HepG2 (cell line): ENCODE data around the gene GALK2. TPM values are rescaled to one million over a fixed set of nuclear protein-coding genes. Genes with fewer than 3 reads are reported as not detected.

ENCODE experiments used
- BATF2 ChIP-seq: sonication (generic); formaldehyde crosslinking; IDR thresholded peaks from 2 replicates; pipeline ENCODE4 v1.8.0; 2022; ENCODE audit warnings: mild to moderate bottlenecking, missing genetic modification reagents, moderate library complexity
- ELF1 ChIP-seq: sonication (generic); formaldehyde crosslinking; IDR thresholded peaks from 2 replicates; pipeline ENCODE4 v1.4.0; 2020; ENCODE audit warnings: missing genetic modification reagents
- GATAD2A ChIP-seq: IDR thresholded peaks from 2 replicates; pipeline ENCODE4 v1.6.1; 2016
- GFI1 ChIP-seq: sonication (generic); formaldehyde crosslinking; IDR thresholded peaks from 2 replicates; pipeline ENCODE4 v1.5.0; 2020; ENCODE audit warnings: missing genetic modification reagents, mild to moderate bottlenecking, borderline replicate concordance
- HMG20A ChIP-seq: IDR thresholded peaks from 2 replicates; pipeline ENCODE4 v1.6.1; 2016; ENCODE audit warnings: borderline replicate concordance
- IRF2 ChIP-seq: IDR thresholded peaks from 2 replicates; pipeline ENCODE4 v1.6.1; 2018; ENCODE audit warnings: missing genetic modification reagents, missing compliant biosample characterization
- KLF9 ChIP-seq: IDR thresholded peaks from 2 replicates; pipeline ENCODE4 v1.6.1; 2016; ENCODE audit warnings: low read depth
- PHF5A ChIP-seq: IDR thresholded peaks from one replicate; pipeline ENCODE4 v1.6.1; 2018; ENCODE audit warnings: low read depth, missing genetic modification reagents; ENCODE audit not compliant: unreplicated experiment
- RFX1 ChIP-seq: fragments of 450-650 bp; IDR thresholded peaks from 2 replicates; pipeline ENCODE4 v1.6.1; 2017
- RFXANK ChIP-seq: IDR thresholded peaks from 2 replicates; pipeline ENCODE4 v1.6.1; 2016
- RNF2 ChIP-seq: fragments of 450-650 bp; conservative IDR thresholded peaks from 2 replicates; pipeline ENCODE4 v1.6.1; 2016; ENCODE audit warnings: low read depth
- SCMH1 ChIP-seq: sonication (generic); formaldehyde crosslinking; IDR thresholded peaks from 2 replicates; pipeline ENCODE4 v1.9.0; 2021; ENCODE audit warnings: missing genetic modification reagents, mild to moderate bottlenecking, borderline replicate concordance
- SKI ChIP-seq: fragments of 450-650 bp; IDR thresholded peaks from one replicate; pipeline ENCODE4 v1.6.1; 2018; ENCODE audit warnings: mild to moderate bottlenecking; ENCODE audit not compliant: partially characterized antibody
- SMAD1 ChIP-seq: sonication (generic); formaldehyde crosslinking; IDR thresholded peaks from 2 replicates; pipeline ENCODE4 v1.4.0; 2020; ENCODE audit warnings: missing genetic modification reagents, low read depth, mild to moderate bottlenecking, borderline replicate concordance
- SNAPC5 ChIP-seq: sonication (generic); formaldehyde crosslinking; IDR thresholded peaks from 2 replicates; pipeline ENCODE4 v1.8.1; 2023; ENCODE audit warnings: mild to moderate bottlenecking, missing genetic modification reagents, borderline replicate concordance
- SP2 ChIP-seq: sonication (generic); formaldehyde crosslinking; IDR thresholded peaks from 2 replicates; pipeline ENCODE4 v1.5.1; 2020; ENCODE audit warnings: mild to moderate bottlenecking, missing genetic modification reagents
- TBX3 ChIP-seq: fragments of 450-650 bp; IDR thresholded peaks from 2 replicates; pipeline ENCODE4 v1.6.1; 2017; ENCODE audit warnings: antibody characterized with exemption, mild to moderate bottlenecking, inconsistent platforms, borderline replicate concordance
- ZBTB34 ChIP-seq: sonication (generic); formaldehyde crosslinking; IDR thresholded peaks from 2 replicates; pipeline ENCODE4 v1.8.0; 2022; ENCODE audit warnings: mild to moderate bottlenecking, missing genetic modification reagents
- ZBTB7B ChIP-seq: sonication (generic); formaldehyde crosslinking; IDR thresholded peaks from 2 replicates; pipeline ENCODE4 v1.4.0; 2020; ENCODE audit warnings: missing genetic modification reagents
- ZNF12 ChIP-seq: sonication (generic); formaldehyde crosslinking; IDR thresholded peaks from 2 replicates; pipeline ENCODE4 v1.5.0; 2020; ENCODE audit warnings: missing genetic modification reagents
- ZNF264 ChIP-seq: sonication (generic); formaldehyde crosslinking; IDR thresholded peaks from 2 replicates; pipeline ENCODE4 v1.4.0; 2020; ENCODE audit warnings: missing genetic modification reagents
- ZNF281 ChIP-seq: sonication (generic); formaldehyde crosslinking; IDR thresholded peaks from 2 replicates; pipeline ENCODE4 v1.4.0; 2020; ENCODE audit warnings: missing genetic modification reagents, borderline replicate concordance
- ZNF292 ChIP-seq: sonication (generic); formaldehyde crosslinking; IDR thresholded peaks from 2 replicates; pipeline ENCODE4 v1.8.1; 2022; ENCODE audit warnings: mild to moderate bottlenecking, low read depth, missing genetic modification reagents, borderline replicate concordance
- ZNF33B ChIP-seq: sonication (generic); formaldehyde crosslinking; IDR thresholded peaks from 2 replicates; pipeline ENCODE4 v1.5.1; 2020; ENCODE audit warnings: mild to moderate bottlenecking, missing genetic modification reagents
- ZNF430 ChIP-seq: sonication (generic); formaldehyde crosslinking; IDR thresholded peaks from 2 replicates; pipeline ENCODE4 v1.9.0; 2021; ENCODE audit warnings: mild to moderate bottlenecking, missing genetic modification reagents
- ZNF781 ChIP-seq: sonication (generic); formaldehyde crosslinking; IDR thresholded peaks from 2 replicates; pipeline ENCODE4 v1.5.1; 2020; ENCODE audit warnings: borderline replicate concordance, mild to moderate bottlenecking, missing genetic modification reagents; ENCODE audit errors: not compliant biosample characterization
- ZNF83 ChIP-seq: sonication (generic); formaldehyde crosslinking; IDR thresholded peaks from 2 replicates; pipeline ENCODE4 v1.4.0; 2020; ENCODE audit warnings: missing genetic modification reagents, mild to moderate bottlenecking, borderline replicate concordance
- polyA plus RNA-seq, 8 experiments: library from polyadenylated mRNA; depleted of rRNA in 3 of 8; stranded (reverse) in 7 of 8; unstranded in 1 of 8; fragments of >200 nt; fragmentation: Illumina TruSeq in 4 of 8; extraction: Trizol in 4 of 8; gene quantifications; 2 replicates each; pipeline versions ENCODE4 v1.2.1 to v1.2.3, GENCODE V29; 2011 to 2016; ENCODE audit warnings: low read depth in 4 of 8, missing spikeins in 1 of 8, mixed read lengths in 1 of 8; ENCODE audit not compliant: insufficient read depth in 1 of 8
- total RNA-seq, 5 experiments: library from RNA; depleted of rRNA; stranded (reverse); fragments of >200 nt; fragmentation: Illumina TruSeq; extraction: Trizol; gene quantifications; 2 replicates each; pipeline ENCODE4 v1.2.3, GENCODE V29; 2016; ENCODE audit warnings: low read depth in 1 of 5

Gene GALK2
- total and polyA plus RNA-seq, 2 of the 13 experiments (the other 11 are each of a cell fraction or from before 2014, with no cell fraction given): 17.6 to 32.8 TPM

- TF ChIP-seq SP2 (CRISPR knock-in tag): peak; percentile 48; the same call in 1 of the 2 replicates
- TF ChIP-seq ZNF264 (CRISPR knock-in tag): no peak
- peak; percentile 90 for TF ChIP-seq ELF1 (CRISPR knock-in tag)
- 0 out of 2 replicates have a peak, but pooled peaks have one; percentile 27 for TF ChIP-seq GFI1 (CRISPR knock-in tag)
- TF ChIP-seq ZNF83 (CRISPR knock-in tag): no peak
- TF ChIP-seq ZNF292 (CRISPR knock-in tag): peak; percentile 70; the same call in 1 of the 2 replicates
- no peak; the same call in 1 of the 2 replicates for TF ChIP-seq HMG20A (CRISPR knock-in tag)
- TF ChIP-seq TBX3: no peak
- TF ChIP-seq ZBTB7B (CRISPR knock-in tag): peak; percentile 43; the same call in 1 of the 2 replicates
- TF ChIP-seq PHF5A (CRISPR knock-in tag): peak; percentile 80
- TF ChIP-seq GATAD2A (CRISPR knock-in tag): peak; percentile 87
- TF ChIP-seq SCMH1 (CRISPR knock-in tag): no peak
- peak; percentile 66; the same call in 1 of the 2 replicates for TF ChIP-seq SNAPC5 (CRISPR knock-in tag)
- no peak; the same call in 1 of the 2 replicates for TF ChIP-seq BATF2 (CRISPR knock-in tag)
- peak; percentile 81; the same call in 1 of the 2 replicates for TF ChIP-seq KLF9 (CRISPR knock-in tag)
- peak; percentile 53 for TF ChIP-seq ZNF12 (CRISPR knock-in tag)
- TF ChIP-seq ZNF781: peak; percentile 82
- 0 out of 2 replicates have a peak, but pooled peaks have one; percentile 19 for TF ChIP-seq SMAD1 (CRISPR knock-in tag)
- TF ChIP-seq SKI: peak; percentile 29
- peak; percentile 93 for TF ChIP-seq ZNF430
- TF ChIP-seq RNF2: 0 out of 2 replicates have a peak, but pooled peaks have one; percentile 19
- 0 out of 2 replicates have a peak, but pooled peaks have one; percentile 1 for TF ChIP-seq ZBTB34 (CRISPR knock-in tag)
- TF ChIP-seq IRF2: peak; percentile 97
- no peak; the same call in 1 of the 2 replicates for TF ChIP-seq ZNF33B (CRISPR knock-in tag)
- peak; percentile 85 for TF ChIP-seq RFX1
- peak; percentile 64; the same call in 1 of the 2 replicates for TF ChIP-seq ZNF281 (CRISPR knock-in tag)
- TF ChIP-seq RFXANK (CRISPR knock-in tag): no peak
Measured at GRCh38 chr15:49155110-49155833, 14.8 kb upstream of the GALK2 start, which contains the start of gene COPS2 (continued).
